ENCODE measurements around the gene ECM1. TPM values are rescaled to one million over a fixed set of nuclear protein-coding genes. Genes with fewer than 3 reads are reported as not detected.

The ECM1 gene
- total and polyA plus RNA-seq, 8 donors: 1.9 to 65.2 (median 3.3) TPM

- no peak for TF ChIP-seq CTCF (IDR thresholded peaks at IDR 0.05)
- no peak overlapping the region for H3K27ac ChIP-seq
- ATAC-seq: no peak
- no peak for DNase-seq
- H3K27me3 ChIP-seq: no peaks in the 10 kb centered on the region
- H3K4me3 ChIP-seq: no peak overlapping the region
- peaks cover 32 to 67% of the 10 kb centered on the region in 2 donors for H3K4me1 ChIP-seq
- intact Hi-C loops (cut with DNase I): no loop called here
- no peaks in the 10 kb centered on the region for H3K9me3 ChIP-seq
- peaks cover 0 to 61% of the 10 kb centered on the region in 2 donors for H3K36me3 ChIP-seq
These were observed 48.3 kb downstream of the ECM1 start for GRCh38 chr1:150555971-150556865.

- H3K36me3 ChIP-seq: peaks cover 0 to 61% of the 10 kb centered on the region in 2 donors
- ATAC-seq (no peak), DNase-seq (no peak)
- no peak overlapping the region for H3K4me3 ChIP-seq
- no peaks in the 10 kb centered on the region for H3K9me3 ChIP-seq
- H3K4me1 ChIP-seq: peaks cover 29 to 59% of the 10 kb centered on the region in 2 donors
- intact Hi-C loops (cut with DNase I): no loop called here
- H3K27ac ChIP-seq: no peak overlapping the region
- no peaks in the 10 kb centered on the region for H3K27me3 ChIP-seq
- no peak for TF ChIP-seq CTCF (IDR thresholded peaks at IDR 0.05)
These were observed 49.2 kb downstream of the ECM1 start for GRCh38 chr1:150557065-150557600.

GRCh38 chr1:150557813-150558212 is 49.9 kb downstream of the ECM1 start:
- DNase-seq: no peak
- no peak overlapping the region for H3K27ac ChIP-seq
- intact Hi-C loops (cut with DNase I): no loop called here

GRCh38 chr1:150558303-150558704 is 50.4 kb downstream of the ECM1 start:
- Histone ChIP-seq H3K4me3 (peak overlapping the region in 1 of 2 donors; percentile 25), H3K27me3 (no peaks in the 10 kb centered on the region), H3K4me1 (peaks cover 29 to 59% of the 10 kb centered on the region in 2 donors), H3K27ac (peak overlapping the region; percentile 26 to 100), H3K36me3 (peaks cover 0 to 61% of the 10 kb centered on the region in 2 donors), H3K9me3 (no peaks in the 10 kb centered on the region)
- TF ChIP-seq CTCF (IDR thresholded peaks at IDR 0.05): no peak
- DNase-seq (no peak), ATAC-seq (no peak)
- intact Hi-C loops (cut with DNase I): no loop called here

More at GRCh38 chr1:150557813-150558212, 49.9 kb downstream of the ECM1 start:
- no peaks in the 10 kb centered on the region for H3K9me3 ChIP-seq
- peak overlapping the region in 1 of 2 donors; percentile 25 for H3K4me3 ChIP-seq
- no peaks in the 10 kb centered on the region for H3K27me3 ChIP-seq
- peaks cover 29 to 59% of the 10 kb centered on the region in 2 donors for H3K4me1 ChIP-seq
- no peak for TF ChIP-seq CTCF (IDR thresholded peaks at IDR 0.05)
- no peak for ATAC-seq
- peaks cover 0 to 61% of the 10 kb centered on the region in 2 donors for H3K36me3 ChIP-seq

Measured in left lung (tissue), 10 donors.